Neural cell (in vitro differentiated cells): ENCODE measurements around the gene PSMB11.

Experiments used
- EP300 ChIP-seq: fragments of 450-650 bp; conservative IDR thresholded peaks from 2 replicates; pipeline ENCODE4 v1.6.1; 2014; ENCODE audit warnings: antibody characterized with exemption, mild to moderate bottlenecking, moderate library complexity; ENCODE audit not compliant: poor library complexity, severe bottlenecking
- RAD21 ChIP-seq: fragments of 450-650 bp; conservative IDR thresholded peaks from 2 replicates; pipeline ENCODE4 v1.6.1; 2014; ENCODE audit warnings: antibody characterized with exemption, mild to moderate bottlenecking, moderate library complexity
- SMC3 ChIP-seq: fragments of 450-650 bp; conservative IDR thresholded peaks from 2 replicates; pipeline ENCODE4 v1.6.1; 2014; ENCODE audit warnings: antibody characterized with exemption, mild to moderate bottlenecking, moderate library complexity; ENCODE audit not compliant: poor library complexity
- TAF1 ChIP-seq: IDR thresholded peaks from 2 replicates; pipeline ENCODE4 v1.6.1; 2012; ENCODE audit warnings: low read depth
- TF ChIP-seq, protein P1 (sequence below): fragments of 450-650 bp; IDR thresholded peaks from 2 replicates; pipeline ENCODE4 v1.5.1; 2014; ENCODE audit warnings: antibody characterized with exemption, mild to moderate bottlenecking, moderate library complexity; ENCODE audit not compliant: poor library complexity, severe bottlenecking

DNA sequence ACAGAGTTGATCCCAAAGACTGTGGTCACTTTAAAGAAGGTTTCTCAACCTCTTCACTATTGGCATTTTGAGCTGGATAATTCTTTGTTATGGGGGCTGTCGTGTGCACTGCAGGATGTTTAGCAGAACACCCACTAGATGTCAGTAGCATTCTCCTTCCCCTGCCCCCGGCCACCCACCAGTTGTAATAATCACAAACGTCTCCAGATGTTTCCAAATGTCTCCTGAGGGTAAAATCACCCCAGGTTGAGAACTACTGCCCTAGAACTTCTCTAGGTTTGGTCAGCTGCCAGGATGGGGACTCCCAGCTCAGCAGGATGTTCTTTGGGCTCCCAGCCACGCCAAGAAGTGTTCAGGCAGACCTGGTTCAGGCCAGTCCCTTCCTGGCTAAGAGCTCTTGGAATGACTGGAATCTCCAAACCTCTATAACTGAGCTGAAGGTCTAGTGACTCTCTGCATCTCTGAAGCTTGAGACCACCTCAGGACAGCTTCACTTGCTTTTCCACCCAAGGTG is 47.2 kb upstream of the PSMB11 start:
- TF ChIP-seq EP300 (no peak), SMC3 (peak; percentile 56), RAD21 (peak; percentile 52), TAF1 (no peak)
- TF ChIP-seq, protein P1, sequence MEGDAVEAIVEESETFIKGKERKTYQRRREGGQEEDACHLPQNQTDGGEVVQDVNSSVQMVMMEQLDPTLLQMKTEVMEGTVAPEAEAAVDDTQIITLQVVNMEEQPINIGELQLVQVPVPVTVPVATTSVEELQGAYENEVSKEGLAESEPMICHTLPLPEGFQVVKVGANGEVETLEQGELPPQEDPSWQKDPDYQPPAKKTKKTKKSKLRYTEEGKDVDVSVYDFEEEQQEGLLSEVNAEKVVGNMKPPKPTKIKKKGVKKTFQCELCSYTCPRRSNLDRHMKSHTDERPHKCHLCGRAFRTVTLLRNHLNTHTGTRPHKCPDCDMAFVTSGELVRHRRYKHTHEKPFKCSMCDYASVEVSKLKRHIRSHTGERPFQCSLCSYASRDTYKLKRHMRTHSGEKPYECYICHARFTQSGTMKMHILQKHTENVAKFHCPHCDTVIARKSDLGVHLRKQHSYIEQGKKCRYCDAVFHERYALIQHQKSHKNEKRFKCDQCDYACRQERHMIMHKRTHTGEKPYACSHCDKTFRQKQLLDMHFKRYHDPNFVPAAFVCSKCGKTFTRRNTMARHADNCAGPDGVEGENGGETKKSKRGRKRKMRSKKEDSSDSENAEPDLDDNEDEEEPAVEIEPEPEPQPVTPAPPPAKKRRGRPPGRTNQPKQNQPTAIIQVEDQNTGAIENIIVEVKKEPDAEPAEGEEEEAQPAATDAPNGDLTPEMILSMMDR: peak; percentile 64
